HL-60/S4 treated with retinoic acid at 250 ng/mL for 4 days and 3 days (cell line): Measurements from ENCODE around the gene CCT6B.

ENCODE experiments used
- in situ Hi-C: fragments of 300-500 bp; cut with MboI; formaldehyde crosslinking; loops from 2 replicates; pipeline ENCODE4 v1.7.0; 2022; ENCODE audit warnings: low sequenced_read_pairs

The CCT6B gene

DNA sequence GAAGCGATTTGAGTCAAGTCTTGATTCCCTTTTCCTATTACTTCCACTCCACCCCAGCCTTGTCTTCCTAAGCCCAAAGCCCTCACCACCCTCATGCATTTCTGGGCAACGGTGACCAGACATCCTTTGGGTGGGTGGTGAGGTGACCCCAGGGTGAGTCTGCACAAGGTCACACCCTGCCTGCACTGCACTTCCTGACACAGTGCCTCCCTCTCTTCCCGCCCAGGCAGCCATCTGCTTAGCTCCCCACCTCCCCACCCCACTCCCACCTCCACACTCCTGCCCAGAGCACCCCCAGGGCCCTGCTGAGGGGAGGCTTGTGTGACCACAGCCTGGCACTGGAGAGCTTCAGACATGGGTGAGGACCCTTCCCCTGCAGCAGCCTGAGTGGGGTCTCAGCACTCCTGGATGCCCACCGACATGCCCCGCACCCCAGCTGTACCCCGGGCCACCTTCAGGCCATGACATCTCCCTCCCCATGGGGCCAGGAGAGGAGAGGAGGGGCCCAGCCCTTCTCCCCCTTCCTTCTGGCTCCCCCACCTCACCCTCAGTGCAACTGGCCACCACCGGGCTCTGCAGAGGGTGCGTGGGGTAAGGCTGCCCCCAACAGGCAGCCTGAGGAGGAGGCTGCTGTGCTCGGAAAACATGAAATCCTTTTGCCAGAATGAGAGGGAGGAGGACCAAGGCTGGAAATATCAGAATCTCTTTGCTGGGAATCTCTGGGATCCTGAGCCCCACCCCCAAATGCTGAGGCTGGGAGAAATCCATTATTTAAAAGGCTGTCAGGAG lies 68.6 kb downstream of the CCT6B start:
- in situ Hi-C loops: no loop called here

DNA sequence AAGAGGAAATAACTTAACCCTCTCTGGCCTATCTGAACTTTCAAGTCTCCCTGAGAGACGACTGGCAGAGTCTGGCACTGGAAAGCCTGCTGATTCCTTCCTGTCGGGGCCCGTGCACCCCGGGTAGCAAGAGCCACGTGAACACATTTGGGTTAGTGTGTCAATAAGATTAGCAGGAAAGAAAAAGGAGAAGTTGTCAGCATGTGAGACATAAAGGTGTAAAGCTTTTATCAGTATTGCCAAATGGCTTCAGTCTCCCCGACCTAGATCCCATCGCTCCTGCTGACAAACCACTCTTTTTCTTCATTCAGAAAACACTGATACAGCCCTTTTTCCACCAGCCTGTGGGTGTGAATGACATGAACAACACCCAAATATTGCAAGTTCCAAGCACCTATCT lies 74.4 kb downstream of the CCT6B start:
- in situ Hi-C loops: no loop called here

DNA sequence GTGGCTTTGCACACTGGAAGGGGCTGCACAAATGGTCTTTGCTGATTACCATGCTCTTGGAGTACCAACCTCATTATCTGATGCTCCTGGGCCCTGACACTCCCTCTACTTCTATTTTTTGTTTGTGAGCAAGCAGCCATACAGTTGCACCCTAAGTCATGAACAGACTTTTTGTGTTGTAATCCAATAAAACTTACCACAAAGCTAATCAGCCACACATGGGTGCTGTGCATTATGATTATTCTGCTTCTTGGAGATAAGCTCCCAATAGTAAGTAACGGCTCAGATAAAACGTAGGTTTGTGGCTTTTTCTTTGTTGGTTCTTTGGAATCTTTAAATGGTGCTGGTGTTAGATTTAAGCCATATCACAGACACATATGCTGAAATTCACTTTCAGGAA lies 76.2 kb downstream of the CCT6B start:
- in situ Hi-C loops: no loop called here

DNA sequence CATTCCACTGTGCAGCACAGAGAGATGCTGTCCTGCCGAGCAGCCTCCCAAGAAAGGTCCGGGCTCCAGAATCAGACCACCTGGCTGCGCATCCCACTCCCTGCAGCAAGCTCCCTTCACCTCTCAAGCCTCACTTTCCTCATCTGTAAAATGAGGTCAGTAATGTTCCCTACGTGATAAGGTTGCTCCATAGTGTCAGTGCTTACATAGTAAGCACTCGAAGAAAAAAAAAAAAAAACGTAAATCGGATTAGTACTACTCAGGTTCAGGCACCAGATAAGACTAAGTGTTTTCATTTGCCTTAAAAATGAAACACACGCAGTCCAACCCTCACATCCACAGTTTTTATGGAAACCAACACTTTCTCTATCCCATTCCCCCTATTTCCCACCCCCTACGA lies 76.7 kb downstream of the CCT6B start:
- in situ Hi-C loops: no loop called here

DNA sequence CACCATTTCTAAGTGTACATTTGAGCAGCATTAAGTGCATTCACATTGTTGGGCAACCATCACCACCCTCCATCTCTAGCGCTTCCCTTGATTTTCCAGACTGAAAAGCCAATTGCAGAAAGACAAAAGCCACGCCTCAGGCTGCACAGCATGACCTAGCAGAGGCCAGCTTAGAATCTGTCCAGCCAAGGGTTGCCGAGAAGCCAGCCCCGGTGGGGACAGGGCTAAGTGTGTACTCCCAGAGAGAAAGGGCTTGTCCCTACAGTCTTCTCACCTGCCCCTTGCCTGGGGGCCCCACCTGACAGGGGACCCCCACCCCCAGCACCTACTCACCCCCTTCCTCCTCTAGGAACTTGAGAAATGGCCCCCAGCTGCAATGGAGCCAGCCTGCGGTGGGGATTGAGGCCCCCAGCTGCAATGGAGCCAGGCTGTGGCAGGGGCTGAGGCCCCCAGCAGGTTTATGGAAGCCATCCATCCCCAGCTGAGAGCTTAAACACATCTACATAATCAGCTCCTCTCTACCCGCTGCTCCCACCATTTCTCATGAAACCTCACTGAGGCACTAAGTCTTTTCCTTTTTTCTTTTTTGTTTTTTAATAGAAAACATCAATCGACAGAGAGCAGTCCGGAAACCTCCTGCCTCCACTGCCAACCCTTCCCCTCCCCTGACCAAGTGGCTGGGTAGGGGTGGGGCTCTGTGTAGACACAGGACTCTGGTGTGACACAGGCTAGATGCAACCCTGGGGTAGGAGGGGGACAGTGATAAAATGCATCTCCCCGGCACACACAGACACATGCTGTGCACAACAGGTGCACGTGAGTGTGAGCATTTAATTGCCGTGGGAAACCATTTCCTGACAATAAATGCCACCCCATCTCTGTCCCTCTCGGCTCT lies 77.9 kb downstream of the CCT6B start:
- in situ Hi-C loops: no loop called here

DNA sequence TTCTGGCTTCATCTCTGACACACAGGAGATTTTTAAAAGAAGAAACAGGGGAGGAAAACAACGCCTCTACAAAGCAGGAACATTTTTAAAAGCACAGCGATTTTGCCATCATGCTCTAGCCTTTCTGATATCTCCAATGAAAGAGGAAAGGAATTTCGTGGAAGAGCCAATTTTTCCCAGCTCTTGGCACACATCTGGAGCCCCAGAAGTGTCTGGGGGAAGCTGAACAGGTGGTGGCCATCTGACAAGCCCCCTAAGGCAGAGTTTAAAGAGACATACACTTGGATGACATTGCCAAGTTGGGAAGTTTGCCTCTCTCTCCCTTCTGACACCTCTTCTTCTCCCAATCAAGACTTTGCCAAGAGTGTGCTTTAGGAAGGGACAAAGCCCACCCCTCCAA lies 82.1 kb downstream of the CCT6B start:
- in situ Hi-C loops: no loop called here
